Bronchial epithelial cell (primary cell): Measurements from ENCODE around the gene ACOT9. TPM values are rescaled to one million over a fixed set of nuclear protein-coding genes. Genes with fewer than 3 reads are reported as not detected.

Experiments used
- DNase-seq: peaks from one replicate; pipeline ENCODE4 v3.0.0-alpha.2; 2010; ENCODE audit warnings: low read depth
- FAIRE-seq: peaks from 2 replicates; lab custom pipeline; 2011; peaks lifted over from hg19 to GRCh38; lab: Jason Lieb, UNC
- H3K27me3 ChIP-seq: 2 replicates; pipeline ENCODE4 v1.5.1; 2011; ENCODE audit warnings: low read length; ENCODE audit not compliant: control insufficient read depth, insufficient read depth
- H3K36me3 ChIP-seq: 2 replicates; pipeline ENCODE4 v1.5.1; 2011; ENCODE audit warnings: low read length; ENCODE audit not compliant: control insufficient read depth, insufficient read depth
- H3K4me3 ChIP-seq: 2 replicates; pipeline ENCODE4 v1.5.1; 2011; ENCODE audit warnings: mild to moderate bottlenecking, low read depth, low read length, control low read depth
- CTCF ChIP-seq: IDR thresholded peaks from 2 replicates; pipeline ENCODE4 v1.5.1; 2011; ENCODE audit warnings: mild to moderate bottlenecking, moderate library complexity, low read length, control low read depth, inconsistent platforms; ENCODE audit not compliant: insufficient read depth, severe bottlenecking
- total RNA-seq: library from RNA; depleted of rRNA; stranded (reverse); fragments of >200 nt; gene quantifications from 2 replicates; pipeline ENCODE4 v1.2.1, GENCODE V29; 2014

ACOT9 gene
- 29.2 and 66.1 TPM in 2 replicates for total RNA-seq

- no peak for TF ChIP-seq CTCF
- DNase-seq, result peak; percentile 87
- Histone ChIP-seq H3K36me3 (no peaks in the 10 kb centered on the region), H3K27me3 (no peaks in the 10 kb centered on the region), H3K4me3 (peak within 1 kb of the TSS; percentile 74)
- no peak for FAIRE-seq
Measured at GRCh38 chrX:23742697-23743622, at the start of gene ACOT9. TSS of gene ACOT9 (minus strand) at chrX:23743276. CDS start at chrX:23743144, 132 bp downstream.

GRCh38 chrX:23790155-23790497 lies 47.0 kb upstream of the ACOT9 start:
- FAIRE-seq (no peak), DNase-seq (no peak)
- Histone ChIP-seq H3K4me3 (no peak overlapping the region), H3K36me3 (no peaks in the 10 kb centered on the region), H3K27me3 (no peaks in the 10 kb centered on the region)
- no peak for TF ChIP-seq CTCF

GRCh38 chrX:23789386-23790154 lies 46.5 kb upstream of the ACOT9 start:
- no peak for FAIRE-seq
- Histone ChIP-seq H3K27me3 (no peaks in the 10 kb centered on the region), H3K36me3 (no peaks in the 10 kb centered on the region), H3K4me3 (no peak overlapping the region)
- DNase-seq, result no peak
- TF ChIP-seq CTCF, result no peak

- TF ChIP-seq CTCF, result no peak
- no peak overlapping the region for H3K4me3 ChIP-seq
- FAIRE-seq, result no peak
- no peaks in the 10 kb centered on the region for H3K36me3 ChIP-seq
- no peak for DNase-seq
- H3K27me3 ChIP-seq, result no peaks in the 10 kb centered on the region
Measured at GRCh38 chrX:23788946-23789345, 45.9 kb upstream of the ACOT9 start.

GRCh38 chrX:23788521-23788920 lies 45.4 kb upstream of the ACOT9 start:
- no peak for DNase-seq
- Histone ChIP-seq H3K27me3 (no peaks in the 10 kb centered on the region), H3K36me3 (no peaks in the 10 kb centered on the region), H3K4me3 (no peak overlapping the region)
- no peak for TF ChIP-seq CTCF
- no peak for FAIRE-seq
